Fibroblast of skin of back (primary cell): ENCODE data around the gene MESP2.

Experiments used
- DNase-seq: peaks from one replicate; pipeline ENCODE4 v3.0.0-alpha.2; 2013

The MESP2 gene

DNA sequence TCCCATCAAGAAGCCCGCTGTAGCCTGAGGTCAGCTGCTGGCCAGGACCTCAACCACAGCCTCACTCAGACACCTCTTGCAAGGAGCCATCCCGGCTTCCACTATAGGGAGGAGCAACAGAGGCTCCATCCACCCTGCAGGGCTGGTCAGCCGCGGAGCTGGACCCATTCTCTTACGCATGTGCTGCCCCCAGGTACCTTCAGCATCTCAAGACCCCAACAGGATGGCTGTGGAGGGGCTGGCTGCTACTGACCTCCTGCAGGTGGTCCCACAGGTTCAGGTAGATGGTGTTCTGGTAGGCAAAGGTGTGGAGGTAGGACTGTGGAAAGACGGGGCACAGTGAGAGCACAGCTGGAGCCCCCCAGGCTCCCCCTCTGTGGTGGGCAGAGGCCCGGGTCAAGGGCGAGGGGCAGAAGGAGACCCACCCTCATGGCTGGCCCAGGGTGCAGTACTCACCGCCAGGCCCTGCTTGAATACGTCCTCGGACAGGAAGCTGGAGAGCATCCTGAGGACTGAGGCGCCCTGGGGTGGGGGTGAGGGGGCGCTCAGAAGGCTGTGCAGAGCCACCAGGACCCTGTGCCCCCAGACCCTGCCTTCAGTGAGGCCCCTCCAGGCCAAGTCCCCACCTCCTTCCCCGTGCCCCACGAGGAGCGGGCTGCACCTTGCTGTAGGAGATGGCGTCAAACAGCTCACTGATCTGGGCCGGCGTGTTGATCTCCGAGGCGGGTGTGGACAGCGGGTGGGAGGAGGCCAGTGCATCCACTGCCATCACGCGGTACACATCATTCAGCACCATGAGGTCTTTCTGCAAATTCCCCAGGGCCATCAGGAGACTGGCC, 27.1 kb downstream of the MESP2 start:
- DNase-seq, result no peak

GRCh38 chr15:89803941-89804800, 28.0 kb downstream of the MESP2 start:
- DNase-seq, result no peak

DNA sequence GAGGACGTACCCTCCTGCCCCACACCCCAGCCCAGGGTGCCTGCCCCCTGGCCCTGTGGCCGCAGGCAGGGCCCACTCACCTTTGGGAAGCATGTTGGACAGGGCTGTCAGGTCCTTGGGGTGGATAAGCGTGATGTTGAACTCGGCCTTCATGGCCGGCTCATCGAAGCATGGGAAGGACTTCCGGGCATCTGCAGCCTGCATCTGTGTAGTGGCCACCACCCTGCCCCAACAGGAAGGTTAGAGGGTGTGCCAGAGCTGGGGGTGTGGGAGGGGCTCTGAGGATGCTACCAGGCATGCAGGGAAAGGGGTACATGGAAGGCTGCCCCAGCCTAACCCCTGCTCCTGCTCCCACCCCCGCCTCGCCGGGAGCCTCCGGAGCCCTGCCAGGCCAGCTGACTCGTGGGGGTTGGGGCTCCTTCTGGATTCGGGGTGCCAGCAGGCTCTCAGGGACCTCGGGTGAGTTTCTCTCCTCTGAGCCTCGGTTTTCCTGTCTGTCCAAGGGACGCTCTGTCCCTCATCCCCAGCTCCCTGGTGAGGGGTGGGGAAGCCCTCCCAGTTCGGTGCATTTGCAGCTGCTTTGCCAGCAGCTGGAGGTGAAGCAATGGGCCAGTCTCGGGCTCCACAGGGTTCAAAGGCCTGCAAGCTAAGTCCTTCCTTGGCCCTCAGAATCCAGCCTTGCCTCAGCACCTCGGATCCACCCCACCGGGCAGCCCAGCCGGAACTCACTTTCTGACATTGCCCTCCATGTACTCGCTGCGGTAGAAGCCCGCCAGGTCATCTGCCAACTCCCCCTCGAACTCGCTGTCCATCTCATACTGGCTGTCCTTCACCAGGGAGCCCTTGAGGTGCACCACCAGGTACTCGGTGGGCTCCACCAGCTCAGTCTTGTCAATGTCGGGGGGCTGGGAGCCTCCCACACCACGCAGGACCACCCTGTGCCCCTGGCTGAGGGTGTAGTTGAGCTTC, 29.4 kb downstream of the MESP2 start:
- no peak for DNase-seq

- no peak for DNase-seq
These were observed 30.1 kb downstream of the MESP2 start for GRCh38 chr15:89806210-89806558.

- no peak for DNase-seq
These were observed 30.7 kb downstream of the MESP2 start for GRCh38 chr15:89806559-89807550.

GRCh38 chr15:89807689-89808088, 31.6 kb downstream of the MESP2 start:
- no peak for DNase-seq

DNA sequence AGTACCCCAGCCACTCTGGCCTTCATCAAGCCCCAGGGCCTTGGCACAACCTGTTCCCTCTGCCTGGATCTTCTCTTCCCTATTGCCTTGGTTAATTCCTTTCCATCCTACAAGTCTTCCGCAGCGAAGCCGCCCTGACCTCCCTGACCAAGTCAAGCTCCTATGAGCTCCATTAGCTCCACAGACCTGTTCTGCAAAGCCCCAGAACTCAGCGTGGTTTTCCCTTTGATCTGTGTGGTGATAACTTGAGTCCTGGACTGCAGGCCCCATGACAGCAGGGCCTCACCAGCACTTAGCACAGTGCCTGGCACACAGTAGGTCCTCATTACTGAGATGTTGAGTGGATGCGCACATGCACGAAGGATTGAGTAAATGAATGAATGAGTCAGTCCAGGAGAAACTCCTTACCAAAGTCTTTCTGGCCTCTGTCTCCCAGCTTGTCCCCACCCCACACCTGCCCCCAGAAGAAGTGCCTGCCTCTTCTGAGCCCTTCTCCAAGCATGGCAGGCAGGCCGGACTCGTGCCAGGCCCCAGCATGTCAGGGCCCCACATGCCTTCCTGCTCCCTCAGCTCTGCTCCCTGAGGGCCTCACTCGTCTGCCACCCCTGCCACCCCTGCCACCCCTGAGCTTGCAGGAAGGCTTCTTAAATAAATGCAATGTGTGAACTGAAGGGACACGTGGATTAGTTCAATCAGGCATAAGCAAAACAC, 32.2 kb downstream of the MESP2 start:
- DNase-seq, result no peak

- DNase-seq, result peak; percentile 40
These were observed 33.1 kb downstream of the MESP2 start for GRCh38 chr15:89809093-89809786.

DNA sequence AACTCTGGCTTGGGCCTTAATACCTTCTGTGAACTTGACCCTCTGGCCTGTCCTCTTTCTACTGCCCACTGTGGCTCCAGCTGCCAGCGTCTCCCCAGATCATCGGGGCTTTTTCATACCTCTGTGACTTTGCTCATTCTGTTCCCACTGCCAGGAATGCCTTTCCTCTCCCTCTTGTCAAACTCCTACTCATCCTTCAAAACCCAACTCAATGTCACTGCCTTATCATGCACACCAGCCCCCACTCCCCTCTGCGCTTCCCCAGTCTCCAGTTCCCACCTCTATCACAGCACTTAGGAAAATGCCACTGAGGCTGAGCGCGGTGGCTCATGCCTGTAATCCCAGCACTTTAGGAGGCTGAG, 33.6 kb downstream of the MESP2 start:
- no peak for DNase-seq

- no peak for DNase-seq
These were observed 34.7 kb downstream of the MESP2 start for GRCh38 chr15:89810837-89811236.

DNA sequence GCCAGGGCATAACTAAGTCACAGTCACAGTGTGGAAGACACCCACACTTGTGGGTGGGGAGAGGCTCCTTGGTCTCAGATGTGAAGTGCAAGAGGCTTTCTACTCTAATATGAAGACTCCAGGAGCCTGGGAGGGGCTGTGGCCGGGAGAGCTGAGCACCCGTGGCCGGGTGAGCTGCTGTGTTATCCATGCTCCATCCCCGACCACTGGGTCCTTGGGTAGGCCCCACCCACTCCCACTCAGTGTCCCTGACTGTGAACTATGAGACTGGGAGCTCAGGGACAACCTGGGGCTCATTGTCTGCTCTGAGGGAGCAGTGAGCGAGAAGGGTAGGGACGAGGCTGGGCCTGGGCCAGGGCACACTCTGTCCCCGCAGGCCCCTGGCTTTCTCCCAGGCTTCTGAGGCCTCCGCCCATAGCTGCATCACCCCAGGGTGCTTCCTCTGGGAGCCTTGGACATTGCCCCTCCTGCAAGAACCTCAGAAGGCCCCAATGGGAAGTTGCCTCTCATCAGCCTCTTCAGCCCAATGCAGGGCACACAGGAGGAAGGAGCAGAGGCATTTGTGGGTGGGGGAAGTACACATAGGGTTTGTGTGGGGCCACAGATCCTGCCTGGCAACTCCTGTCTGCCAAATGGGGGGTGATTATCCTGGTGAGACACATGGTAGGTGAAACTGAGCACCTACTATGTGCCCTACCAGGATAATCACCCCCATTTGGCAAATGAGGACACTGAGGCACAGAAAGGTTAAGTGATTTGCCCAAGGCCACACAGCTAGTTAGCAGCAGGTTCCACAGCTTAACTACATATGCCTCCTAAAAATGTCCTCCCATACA, 36.1 kb downstream of the MESP2 start:
- peak; percentile 37 for DNase-seq

GRCh38 chr15:89812847-89813320, 36.8 kb downstream of the MESP2 start:
- DNase-seq, result no peak

DNA sequence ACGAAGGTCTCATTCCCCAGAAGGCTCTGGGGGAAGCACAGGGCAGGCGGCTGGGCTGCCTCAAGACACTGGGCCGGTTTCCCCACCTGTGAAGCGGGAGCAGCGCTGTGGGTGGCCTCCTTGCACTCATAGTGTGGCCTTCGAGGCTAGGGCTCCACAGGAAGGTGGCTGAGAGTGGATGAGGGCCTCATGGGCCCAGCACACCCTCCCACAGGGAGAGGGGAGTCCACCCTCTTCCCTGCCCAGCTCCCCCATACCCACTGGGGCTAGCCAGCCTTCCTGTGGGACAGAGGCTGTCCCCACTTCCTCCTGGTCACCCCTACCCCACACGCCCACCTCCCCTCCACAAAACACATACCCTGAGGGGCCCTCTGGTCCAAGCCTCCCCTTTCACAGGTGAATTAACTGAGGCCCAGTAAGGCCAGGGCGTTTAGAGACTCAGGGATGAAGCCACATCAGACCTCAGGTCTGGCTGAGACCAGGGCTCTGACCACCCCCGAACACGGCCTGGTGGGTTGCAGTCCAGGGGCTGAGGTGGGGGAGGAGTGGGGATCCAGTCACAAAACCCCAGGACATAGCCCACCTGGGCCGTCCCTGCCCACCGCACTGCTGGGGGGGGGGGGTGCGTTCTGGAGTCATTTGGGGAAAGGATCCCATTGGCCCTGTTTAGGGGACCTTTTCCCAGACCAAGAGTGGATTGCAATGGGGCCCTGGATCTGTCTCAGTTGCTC, 37.4 kb downstream of the MESP2 start:
- no peak for DNase-seq

- DNase-seq, result no peak
These were observed 38.1 kb downstream of the MESP2 start for GRCh38 chr15:89814112-89814742.

DNA sequence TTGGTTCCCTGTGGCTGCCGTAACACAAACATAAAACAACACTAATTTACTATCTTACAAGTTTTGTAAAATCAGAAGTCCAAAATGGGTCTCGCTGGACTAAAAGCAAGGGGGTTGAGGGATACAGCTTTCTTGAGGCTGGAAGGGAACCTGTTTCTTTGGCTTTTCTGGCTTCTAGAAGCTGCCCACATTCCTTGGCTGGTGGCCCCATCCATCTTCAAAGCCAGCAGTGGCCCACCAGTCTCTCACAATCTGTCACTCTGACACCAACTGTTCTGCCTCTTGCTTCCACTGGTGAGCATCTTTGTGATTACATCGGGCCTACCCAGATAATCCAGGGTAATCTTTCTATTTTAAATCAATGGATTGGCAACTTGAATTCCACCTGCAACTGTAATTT, 39.6 kb downstream of the MESP2 start:
- no peak for DNase-seq

- no peak for DNase-seq
These were observed 41.7 kb downstream of the MESP2 start for GRCh38 chr15:89817701-89818280.

- no peak for DNase-seq
These were observed 42.2 kb downstream of the MESP2 start for GRCh38 chr15:89818287-89818686.
